Measurements from ENCODE around the gene SART1. TPM values are rescaled to one million over a fixed set of nuclear protein-coding genes. Genes with fewer than 3 reads are reported as not detected.

SART1 gene
- 26.0 TPM for total RNA-seq

GRCh38 chr11:65961267-65962140 is at the start of gene SART1:
SART1 (plus strand) TSS chr11:65961734; CDS start chr11:65961781, 47 bp downstream.
- no peaks in the 10 kb centered on the region for H3K9me3 ChIP-seq
- TF ChIP-seq CTCF (IDR thresholded peaks at IDR 0.05) (peak in 1 of 3 experiments; percentile 31), POLR2AphosphoS5 (IDR thresholded peaks at IDR 0.05; ENCODE audit: insufficient read depth in 1 of 2, low read depth in 1 of 2) (peak; percentile 94 to 100), POLR2A (IDR thresholded peaks at IDR 0.05) (peak in 1 of 2 donors; percentile 29)
- peaks cover 33% of the 10 kb centered on the region for H3K4me1 ChIP-seq
- peak in 1 of 2 donors; percentile 96 for DNase-seq (ENCODE audit: extremely low spot score in 2 of 2)
- H3K4me3 ChIP-seq: peak within 1 kb of the TSS; percentile 89 to 95
- H3K27ac ChIP-seq: peak within 1 kb of the TSS; percentile 78
- no peaks in the 10 kb centered on the region for H3K27me3 ChIP-seq
- peaks cover 0 to 25% of the 10 kb centered on the region in 2 donors for H3K36me3 ChIP-seq
- intact Hi-C loops (cut with DNase I): loop anchor here (5.0 kb wide), 1 partner anchor 39 kb away; no protein-coding TSS in a partner anchor

GRCh38 chr11:65912845-65913244 is 48.7 kb upstream of the SART1 start:
- Histone ChIP-seq H3K36me3 (no peaks in the 10 kb centered on the region), H3K4me3 (no peak overlapping the region), H3K9me3 (no peaks in the 10 kb centered on the region), H3K4me1 (peaks cover 61% of the 10 kb centered on the region), H3K27ac (peak overlapping the region; percentile 76), H3K27me3 (no peaks in the 10 kb centered on the region)
- no peak for TF ChIP-seq POLR2AphosphoS5 (IDR thresholded peaks at IDR 0.05; ENCODE audit: insufficient read depth in 1 of 2, low read depth in 1 of 2)
- TF ChIP-seq POLR2A (IDR thresholded peaks at IDR 0.05): no peak
- TF ChIP-seq CTCF (IDR thresholded peaks at IDR 0.05): no peak
- no peak for DNase-seq (ENCODE audit: extremely low spot score in 2 of 2)
- intact Hi-C loops (cut with DNase I): no loop called here

- no peaks in the 10 kb centered on the region for H3K27me3 ChIP-seq
- no peak for DNase-seq (ENCODE audit: extremely low spot score in 2 of 2)
- no peak for TF ChIP-seq POLR2AphosphoS5 (IDR thresholded peaks at IDR 0.05; ENCODE audit: insufficient read depth in 1 of 2, low read depth in 1 of 2)
- TF ChIP-seq CTCF (IDR thresholded peaks at IDR 0.05): no peak
- TF ChIP-seq POLR2A (IDR thresholded peaks at IDR 0.05): no peak
- H3K27ac ChIP-seq: peak overlapping the region; percentile 93
- no peaks in the 10 kb centered on the region for H3K36me3 ChIP-seq
- H3K4me3 ChIP-seq: peak overlapping the region; percentile 13 to 26
- no peaks in the 10 kb centered on the region for H3K9me3 ChIP-seq
- intact Hi-C loops (cut with DNase I): loop anchor here (5.0 kb wide), 1 partner anchor 33 kb away; no protein-coding TSS in a partner anchor
- peaks cover 73% of the 10 kb centered on the region for H3K4me1 ChIP-seq
Observed at GRCh38 chr11:65915101-65915820, 46.3 kb upstream of the SART1 start.

GRCh38 chr11:65915821-65916251 is 45.7 kb upstream of the SART1 start:
- no peaks in the 10 kb centered on the region for H3K27me3 ChIP-seq
- intact Hi-C loops (cut with DNase I): loop anchor here (5.0 kb wide), 1 partner anchor 34 kb away; no protein-coding TSS in a partner anchor
- peak in 1 of 2 donors; percentile 98 for DNase-seq (ENCODE audit: extremely low spot score in 2 of 2)

More at GRCh38 chr11:65915821-65916251, 45.7 kb upstream of the SART1 start:
- TF ChIP-seq POLR2A (IDR thresholded peaks at IDR 0.05): peak in 1 of 2 donors; percentile 21
- no peak for TF ChIP-seq CTCF (IDR thresholded peaks at IDR 0.05)
- peak; percentile 94 to 95 for TF ChIP-seq POLR2AphosphoS5 (IDR thresholded peaks at IDR 0.05; ENCODE audit: insufficient read depth in 1 of 2, low read depth in 1 of 2)
- Histone ChIP-seq H3K36me3 (no peaks in the 10 kb centered on the region), H3K4me3 (peak overlapping the region; percentile 13 to 26), H3K27ac (peak overlapping the region; percentile 93), H3K9me3 (no peaks in the 10 kb centered on the region), H3K4me1 (peaks cover 78% of the 10 kb centered on the region)
